GM21360 (cell line): ENCODE measurements around the gene KLHL29.

Source experiments
- ATAC-seq: cut with Tn5 transposase; IDR thresholded peaks from one replicate; pipeline ENCODE4 v1.9.1; 2021; ENCODE audit warnings: mild to moderate bottlenecking, moderate library complexity; ENCODE audit not compliant: unreplicated experiment

KLHL29 gene

GRCh38 chr2:23489471-23490322, 104.7 kb downstream of the KLHL29 start:
- ATAC-seq = no peak

- ATAC-seq = no peak
These were observed 106.8 kb downstream of the KLHL29 start for GRCh38 chr2:23491591-23492336.

GRCh38 chr2:23492337-23492675, 107.3 kb downstream of the KLHL29 start:
- no peak for ATAC-seq

GRCh38 chr2:23492921-23493320, 107.9 kb downstream of the KLHL29 start:
- ATAC-seq = no peak

- ATAC-seq = no peak
These were observed 108.9 kb downstream of the KLHL29 start for GRCh38 chr2:23493846-23494245.

GRCh38 chr2:23494286-23494685, 109.3 kb downstream of the KLHL29 start:
- no peak for ATAC-seq

- ATAC-seq = no peak
These were observed 110.7 kb downstream of the KLHL29 start for GRCh38 chr2:23495661-23496114.

GRCh38 chr2:23496456-23496855, 111.5 kb downstream of the KLHL29 start:
- ATAC-seq = no peak

GRCh38 chr2:23497063-23497462, 112.1 kb downstream of the KLHL29 start:
- no peak for ATAC-seq

GRCh38 chr2:23497536-23497935, 112.6 kb downstream of the KLHL29 start:
- ATAC-seq = no peak

GRCh38 chr2:23498943-23499342, 114.0 kb downstream of the KLHL29 start:
- no peak for ATAC-seq

- no peak for ATAC-seq
These were observed 114.5 kb downstream of the KLHL29 start for GRCh38 chr2:23499439-23499838.

- no peak for ATAC-seq
These were observed 115.9 kb downstream of the KLHL29 start for GRCh38 chr2:23500836-23501235.

GRCh38 chr2:23502096-23502495, 117.1 kb downstream of the KLHL29 start:
- ATAC-seq = no peak

- ATAC-seq = no peak
These were observed 118.1 kb downstream of the KLHL29 start for GRCh38 chr2:23503097-23503496.

- no peak for ATAC-seq
These were observed 118.7 kb downstream of the KLHL29 start for GRCh38 chr2:23503682-23504081.

- no peak for ATAC-seq
These were observed 119.6 kb downstream of the KLHL29 start for GRCh38 chr2:23504591-23504990.

GRCh38 chr2:23505218-23505983, 120.4 kb downstream of the KLHL29 start:
- no peak for ATAC-seq

GRCh38 chr2:23505984-23506380, 121.0 kb downstream of the KLHL29 start:
- ATAC-seq = no peak

- ATAC-seq = no peak
These were observed 121.7 kb downstream of the KLHL29 start for GRCh38 chr2:23506531-23507266.
